Epidermal melanocyte (primary cell): Measurements from ENCODE around the gene DLX4.

Experiments used
- DNase-seq: peaks from one replicate; pipeline ENCODE4 v3.0.0; 2011; ENCODE audit warnings: low spot score; ENCODE audit not compliant: insufficient read length

DLX4 gene

DNA sequence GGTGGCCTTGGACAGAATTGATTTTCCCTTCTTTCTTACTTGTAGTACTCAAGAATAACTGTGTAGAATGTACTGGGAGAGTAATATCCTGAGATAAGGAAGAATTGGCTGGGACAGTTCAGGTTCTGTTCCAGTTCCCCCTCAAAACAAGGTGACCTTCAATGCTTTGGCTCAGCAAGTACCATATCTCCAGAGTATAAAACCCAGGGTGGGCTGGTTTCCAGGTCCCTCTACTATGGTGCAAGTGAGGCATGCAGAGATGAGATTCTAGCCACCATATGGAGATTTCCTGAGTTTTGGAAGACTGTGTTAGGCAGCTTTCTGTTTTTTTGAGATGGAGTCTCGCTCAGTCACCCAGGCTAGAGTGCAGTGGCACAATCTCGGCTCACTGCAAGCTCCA lies 44.1 kb downstream of the DLX4 start:
- no peak for DNase-seq

DNA sequence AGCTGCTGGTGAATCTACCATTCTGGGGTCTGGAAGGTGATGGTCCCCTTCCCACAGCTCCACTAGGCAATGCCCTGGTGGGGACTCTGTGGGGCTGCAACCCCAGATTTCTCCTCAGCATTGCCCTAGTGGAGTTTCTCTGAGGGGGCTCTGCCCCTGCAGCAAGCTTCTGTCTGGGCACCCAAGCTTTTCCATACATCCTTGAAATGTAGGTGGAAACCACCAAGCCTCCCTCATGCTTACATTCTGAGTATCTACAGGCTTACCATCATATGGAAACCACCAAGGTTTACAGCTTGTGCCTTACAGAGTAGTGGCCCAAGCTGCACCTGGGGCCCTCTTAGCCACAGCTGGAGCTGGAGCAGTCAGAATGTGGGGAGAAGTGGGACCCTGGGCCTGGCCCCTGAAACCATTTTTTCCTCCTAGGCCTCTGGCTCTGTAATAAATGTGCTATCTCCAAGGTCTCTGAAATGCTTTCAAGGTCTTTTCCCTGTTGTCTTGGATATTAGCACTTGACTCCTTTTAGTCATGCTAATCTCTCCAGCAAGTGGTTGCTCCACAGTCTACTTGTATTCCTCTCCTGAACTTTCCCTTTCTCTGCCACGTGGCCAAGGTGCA lies 45.6 kb downstream of the DLX4 start:
- no peak for DNase-seq

DNA sequence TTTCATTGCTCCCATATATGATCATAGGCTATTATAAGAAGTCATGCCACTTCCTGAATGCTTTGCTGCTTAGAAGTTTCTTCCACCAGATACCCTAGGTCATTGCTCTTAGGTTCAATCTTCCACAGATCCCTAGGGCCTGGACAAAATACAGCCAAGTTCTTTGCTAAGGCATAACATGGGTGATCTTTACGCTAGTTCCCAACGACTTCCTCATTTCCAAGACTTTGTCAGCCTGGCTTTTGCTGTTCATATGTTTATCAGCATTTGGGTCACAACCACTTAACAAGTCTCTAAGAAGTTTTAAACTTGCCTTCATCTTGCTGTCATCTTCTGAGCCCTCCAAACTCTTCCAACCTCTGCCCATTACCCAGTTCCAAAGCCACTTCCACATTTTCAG lies 46.2 kb downstream of the DLX4 start:
- DNase-seq = no peak

DNA sequence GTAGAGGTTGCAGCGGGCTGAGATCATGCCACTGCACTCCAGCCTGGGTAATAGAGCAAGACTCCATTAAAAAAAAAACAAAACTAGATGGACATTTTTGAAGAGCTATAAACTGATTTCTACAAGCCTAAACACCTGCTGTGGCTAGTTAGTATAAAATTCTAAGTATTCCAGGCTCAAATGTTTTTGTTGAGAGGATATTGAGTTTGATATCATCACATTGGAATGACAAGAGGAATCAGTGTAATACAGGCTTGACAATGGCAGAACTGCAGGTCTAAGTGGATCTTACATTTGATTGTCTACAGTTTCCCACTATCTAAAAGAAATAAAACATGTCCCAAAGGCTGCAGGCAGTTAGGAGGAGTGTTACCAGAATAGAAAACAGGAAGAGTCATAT lies 49.9 kb downstream of the DLX4 start:
- DNase-seq = no peak

DNA sequence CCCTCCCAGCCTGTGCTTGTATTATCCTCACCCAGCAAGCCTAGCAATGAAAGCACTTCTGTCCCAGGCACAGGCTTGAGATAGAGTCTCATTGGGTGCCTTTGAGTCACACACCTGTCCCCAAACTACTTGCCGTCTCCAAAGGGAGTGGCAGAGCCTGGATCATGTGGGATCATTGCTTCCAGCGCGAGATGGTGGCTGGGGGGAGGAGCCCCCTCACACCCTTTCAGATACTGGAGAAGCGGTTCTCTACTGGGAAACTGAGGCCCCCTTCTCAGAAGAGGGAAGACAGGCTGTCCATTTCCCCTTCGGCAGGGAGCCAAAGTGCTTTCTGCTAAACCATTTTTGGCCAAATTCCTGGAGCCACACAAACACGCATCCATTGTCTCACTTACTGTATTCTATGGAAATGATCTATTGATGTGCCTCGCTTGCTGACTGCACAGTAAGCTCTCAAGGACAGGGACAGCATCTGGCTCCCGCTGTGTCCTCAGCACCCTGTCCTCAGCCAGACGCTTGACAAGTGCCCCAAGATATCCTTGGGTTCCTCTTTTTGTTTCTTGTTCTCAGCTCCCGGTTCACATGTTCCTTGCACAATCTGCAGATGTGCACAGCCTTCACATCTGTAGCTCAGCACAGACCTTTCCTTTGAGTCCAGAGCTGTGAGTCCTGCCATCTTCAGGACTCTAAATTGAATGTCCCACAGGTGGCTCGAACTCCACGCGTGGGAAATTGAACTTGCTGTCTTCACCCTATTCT lies 52.0 kb downstream of the DLX4 start:
- no peak for DNase-seq

DNA sequence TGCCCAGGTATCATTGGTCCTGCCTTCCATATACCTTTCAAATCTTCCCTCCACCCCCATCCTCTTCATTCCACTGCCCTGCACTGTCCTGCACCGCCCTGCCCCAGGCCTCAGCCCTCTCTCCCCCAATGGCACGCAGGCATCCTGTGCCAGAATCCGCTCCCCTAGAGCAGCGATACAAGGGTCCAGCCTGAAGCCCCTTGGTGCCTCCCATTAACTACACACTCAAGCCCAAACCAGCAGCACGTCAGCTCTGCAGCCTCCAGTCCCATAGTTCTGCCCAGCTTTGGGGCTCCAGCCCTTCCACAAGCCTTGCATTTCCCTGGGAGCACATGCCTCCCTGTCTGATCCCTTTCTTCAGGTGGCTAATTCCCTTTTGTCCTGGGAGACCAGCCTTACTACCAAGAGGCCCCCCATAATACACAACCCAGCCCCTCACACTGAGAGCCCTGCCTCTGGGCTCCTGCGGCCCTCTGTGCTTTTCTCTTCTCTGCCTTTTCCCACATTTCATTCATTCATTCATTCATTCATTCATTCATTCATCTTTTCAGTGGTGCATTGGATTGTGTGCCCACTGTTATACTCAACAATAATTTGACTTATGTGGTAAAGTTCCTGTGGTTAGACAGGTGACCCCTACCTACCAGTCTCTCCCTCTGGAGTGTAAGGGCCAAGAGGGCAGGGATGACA lies 52.8 kb downstream of the DLX4 start:
- no peak for DNase-seq

DNA sequence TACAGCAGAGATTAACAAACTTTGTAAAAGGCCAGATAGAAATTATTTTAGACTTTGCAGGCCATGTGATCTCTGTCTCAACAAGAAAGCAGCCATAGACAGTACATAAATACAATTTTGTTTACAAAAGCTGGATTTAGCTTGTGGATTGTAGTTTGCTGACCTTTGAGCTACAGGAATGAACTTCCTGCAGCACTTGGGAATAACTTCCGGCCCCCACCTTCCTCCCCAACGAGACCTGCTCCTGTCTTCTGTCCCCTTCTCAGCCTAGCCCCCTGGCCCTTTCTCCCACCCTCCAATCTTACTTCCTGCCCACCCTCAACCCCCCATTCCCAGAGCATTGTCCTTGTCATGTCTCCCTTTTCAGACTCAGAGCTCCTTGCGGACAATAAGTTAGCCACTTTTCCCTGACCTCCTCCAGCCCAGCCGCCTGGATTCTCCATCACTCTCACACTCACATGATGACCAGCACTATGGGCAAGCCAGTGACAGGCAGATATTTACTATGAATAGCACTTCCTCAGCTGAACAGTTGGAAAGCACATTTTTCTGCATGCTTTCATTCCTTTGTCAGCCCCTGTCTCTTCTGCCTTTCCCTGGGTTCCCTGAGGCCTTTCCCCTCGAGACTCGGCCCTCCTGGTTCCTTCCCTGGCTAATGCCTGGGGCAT lies 53.6 kb downstream of the DLX4 start:
- no peak for DNase-seq

DNA sequence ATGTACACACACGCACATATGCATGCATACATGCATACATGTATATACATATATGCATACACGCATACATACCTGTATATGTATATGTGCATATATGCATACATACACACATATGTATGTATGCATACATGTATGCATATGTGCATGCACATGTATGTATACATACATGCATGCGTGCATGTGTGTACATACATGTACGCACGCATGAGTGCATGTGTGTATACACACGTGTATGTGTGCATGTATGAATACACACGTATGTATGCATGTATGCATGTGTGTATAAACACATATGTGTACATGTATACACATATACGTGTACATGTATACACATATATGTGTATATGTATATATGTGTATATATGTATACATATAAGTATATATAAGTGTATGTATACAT lies 54.5 kb downstream of the DLX4 start:
- DNase-seq = no peak
